Measurements from ENCODE around the gene FGF11. TPM values are rescaled to one million over a fixed set of nuclear protein-coding genes. Genes with fewer than 3 reads are reported as not detected.

The FGF11 gene
- total RNA-seq: 1 to 10 TPM; 1.2 to 7.4 (median 4.1) TPM

GRCh38 chr17:7439462-7440112 lies at the start of gene FGF11:
Gene FGF11 (plus strand): TSS chr17:7439512. CDS start chr17:7439621, 109 bp downstream.
- intact Hi-C loops (cut with DNase I; ENCODE audit: low total_unique reads) (no loop called here), in situ Hi-C loops (cut with MboI; ENCODE audit: low sequenced_read_pairs in 4 of 4) (loop anchor here in 3 of 4 donors (5.0 to 25.0 kb wide), 3 partner anchors 38 to 123 kb away; partner anchors contain the start of genes SENP3 (in 1 of the 3), TNFSF13 (in 1 of the 3) and ZBTB4 (in 1 of the 3))
- TF ChIP-seq, protein P1, sequence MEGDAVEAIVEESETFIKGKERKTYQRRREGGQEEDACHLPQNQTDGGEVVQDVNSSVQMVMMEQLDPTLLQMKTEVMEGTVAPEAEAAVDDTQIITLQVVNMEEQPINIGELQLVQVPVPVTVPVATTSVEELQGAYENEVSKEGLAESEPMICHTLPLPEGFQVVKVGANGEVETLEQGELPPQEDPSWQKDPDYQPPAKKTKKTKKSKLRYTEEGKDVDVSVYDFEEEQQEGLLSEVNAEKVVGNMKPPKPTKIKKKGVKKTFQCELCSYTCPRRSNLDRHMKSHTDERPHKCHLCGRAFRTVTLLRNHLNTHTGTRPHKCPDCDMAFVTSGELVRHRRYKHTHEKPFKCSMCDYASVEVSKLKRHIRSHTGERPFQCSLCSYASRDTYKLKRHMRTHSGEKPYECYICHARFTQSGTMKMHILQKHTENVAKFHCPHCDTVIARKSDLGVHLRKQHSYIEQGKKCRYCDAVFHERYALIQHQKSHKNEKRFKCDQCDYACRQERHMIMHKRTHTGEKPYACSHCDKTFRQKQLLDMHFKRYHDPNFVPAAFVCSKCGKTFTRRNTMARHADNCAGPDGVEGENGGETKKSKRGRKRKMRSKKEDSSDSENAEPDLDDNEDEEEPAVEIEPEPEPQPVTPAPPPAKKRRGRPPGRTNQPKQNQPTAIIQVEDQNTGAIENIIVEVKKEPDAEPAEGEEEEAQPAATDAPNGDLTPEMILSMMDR (IDR thresholded peaks at IDR 0.05 in 4 of 5, conservative IDR thresholded peaks at IDR 0.05 in 1 of 5): no peak
- TF ChIP-seq POLR2A (IDR thresholded peaks at IDR 0.05): no peak
- ATAC-seq (no peak), DNase-seq (no peak)
- H3K36me3 ChIP-seq: no peaks in the 10 kb centered on the region
- H3K27ac ChIP-seq: peak within 1 kb of the TSS; percentile 44 to 100 (median 88)
- peaks cover 0 to 4% (median 0%) of the 10 kb centered on the region in 3 donors for H3K27me3 ChIP-seq
- H3K9me3 ChIP-seq: no peaks in the 10 kb centered on the region
- peak within 1 kb of the TSS; percentile 55 to 82 (median 62) for H3K4me3 ChIP-seq
- H3K4me1 ChIP-seq: peaks cover 47 to 73% of the 10 kb centered on the region in 2 donors

DNA sequence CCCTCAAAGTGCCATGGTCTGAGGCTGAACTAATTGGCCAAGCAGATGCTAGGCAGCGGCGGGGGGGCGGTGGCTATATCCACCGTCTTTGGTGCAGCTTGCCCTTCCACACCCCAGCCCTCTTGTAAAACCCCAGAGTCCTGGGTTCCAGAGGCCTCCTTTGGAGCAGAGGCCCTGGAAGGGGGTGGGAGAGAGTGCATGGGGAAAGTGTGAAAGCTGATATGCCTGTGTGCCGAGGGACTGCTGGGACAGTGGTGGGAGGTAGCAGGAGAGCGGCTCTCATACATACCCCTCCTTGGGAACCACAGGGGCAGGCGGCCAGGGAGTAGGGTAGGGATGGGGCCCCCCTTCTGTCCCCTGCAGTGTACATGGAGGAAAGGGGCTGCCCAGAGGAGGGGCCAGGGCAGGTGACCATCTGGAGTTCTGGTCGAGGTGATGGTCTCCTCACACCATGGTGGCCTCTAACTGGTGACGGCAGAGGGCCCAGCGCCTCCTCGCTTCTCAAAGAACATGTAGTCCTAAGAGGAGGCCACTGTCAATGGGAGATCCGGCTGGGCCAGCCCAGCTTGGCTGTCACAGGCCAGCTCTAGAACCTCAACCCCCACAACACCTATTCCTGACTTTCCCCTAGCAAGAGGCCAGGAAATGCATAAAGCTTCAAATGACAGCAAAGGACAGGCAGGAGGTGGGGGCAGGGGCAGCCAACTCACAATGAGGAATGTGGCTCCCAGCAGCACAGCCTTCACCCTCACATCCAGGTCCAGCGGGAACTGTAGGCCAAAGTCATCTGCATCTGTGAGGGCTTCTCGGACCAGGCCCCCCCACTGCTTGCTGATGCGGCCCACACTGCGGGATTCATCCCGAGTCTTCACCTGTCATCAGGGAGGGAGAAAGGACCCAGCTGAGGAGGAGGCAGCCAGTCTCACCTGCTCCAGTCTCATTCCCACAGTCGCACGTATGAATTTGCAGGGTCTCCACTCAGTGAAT lies 49.1 kb upstream of the FGF11 start:
- TF ChIP-seq, protein P1 (IDR thresholded peaks at IDR 0.05 in 4 of 5, conservative IDR thresholded peaks at IDR 0.05 in 1 of 5): no peak
- TF ChIP-seq POLR2A (IDR thresholded peaks at IDR 0.05): no peak
- in situ Hi-C loops (cut with MboI; ENCODE audit: low sequenced_read_pairs in 4 of 4) (no loop called here), intact Hi-C loops (cut with DNase I; ENCODE audit: low total_unique reads) (no loop called here)
- Histone ChIP-seq H3K4me1 (peaks cover 9 to 10% of the 10 kb centered on the region in 2 donors), H3K27me3 (no peaks in the 10 kb centered on the region), H3K36me3 (peaks cover 0 to 22% of the 10 kb centered on the region in 2 donors), H3K4me3 (no peak overlapping the region), H3K9me3 (no peaks in the 10 kb centered on the region), H3K27ac (no peak overlapping the region)
- ATAC-seq: no peak
- DNase-seq: no peak

- in situ Hi-C loops (cut with MboI; ENCODE audit: low sequenced_read_pairs in 4 of 4) (no loop called here), intact Hi-C loops (cut with DNase I; ENCODE audit: low total_unique reads) (no loop called here)
- DNase-seq (no peak), ATAC-seq (no peak)
- H3K36me3 ChIP-seq: peaks cover 0 to 22% of the 10 kb centered on the region in 2 donors
- no peaks in the 10 kb centered on the region for H3K27me3 ChIP-seq
- H3K4me3 ChIP-seq: no peak overlapping the region
- H3K4me1 ChIP-seq: peaks cover 9 to 10% of the 10 kb centered on the region in 2 donors
- no peaks in the 10 kb centered on the region for H3K9me3 ChIP-seq
- H3K27ac ChIP-seq: peak overlapping the region in 1 of 4 donors; percentile 11
- TF ChIP-seq, protein P1 (IDR thresholded peaks at IDR 0.05 in 4 of 5, conservative IDR thresholded peaks at IDR 0.05 in 1 of 5): no peak
- no peak for TF ChIP-seq POLR2A (IDR thresholded peaks at IDR 0.05)
Observed at GRCh38 chr17:7391307-7391706, 48.0 kb upstream of the FGF11 start.

GRCh38 chr17:7392696-7393612 lies 46.4 kb upstream of the FGF11 start:
- peak overlapping the region in 3 of 4 donors; percentile 73 to 97 (median 93) for H3K4me3 ChIP-seq
- intact Hi-C loops (cut with DNase I; ENCODE audit: low total_unique reads): no loop called here
- H3K27me3 ChIP-seq: no peaks in the 10 kb centered on the region
- in situ Hi-C loops (cut with MboI; ENCODE audit: low sequenced_read_pairs in 4 of 4): no loop called here
- TF ChIP-seq POLR2A (IDR thresholded peaks at IDR 0.05): no peak
- TF ChIP-seq, protein P1 (IDR thresholded peaks at IDR 0.05 in 4 of 5, conservative IDR thresholded peaks at IDR 0.05 in 1 of 5): no peak
- peaks cover 9 to 10% of the 10 kb centered on the region in 2 donors for H3K4me1 ChIP-seq
- DNase-seq: peak in 1 of 2 donors; percentile 9
- H3K9me3 ChIP-seq: no peaks in the 10 kb centered on the region
- H3K27ac ChIP-seq: peak overlapping the region in 3 of 4 donors; percentile 87 to 97 (median 94)
- H3K36me3 ChIP-seq: peaks cover 0 to 22% of the 10 kb centered on the region in 2 donors
- ATAC-seq: no peak

Measured in gastrocnemius medialis (tissue), 4 donors.